Endothelial cell of umbilical vein (primary cell): ENCODE data around the gene ETV6. TPM values are rescaled to one million over a fixed set of nuclear protein-coding genes. Genes with fewer than 3 reads are reported as not detected.

Experiments used
- BruUV-seq: library from RNA; stranded (reverse); fragments of 400-500 nt; replicated peaks from 2 replicates; lab custom pipeline; 2021; lab: Mats Ljungman, UMichigan
- CTCF ChIA-PET: fragments of 300-600, 350-600 bp; sonication (Branson Sonifier 250); formaldehyde crosslinking; loops from one replicate; lab custom pipeline; 2021; ENCODE audit warnings: antibody characterized with exemption, inconsistent platforms; lab: Charles Lee
- POLR2A ChIA-PET: fragments of 300-600, 350-600 bp; sonication (Branson Sonifier 250); formaldehyde crosslinking; loops from one replicate; lab custom pipeline; 2021; ENCODE audit warnings: antibody characterized with exemption, inconsistent platforms; lab: Charles Lee
- DNase-seq: peaks from one replicate; pipeline ENCODE4 v3.0.0-alpha.2; 2011; ENCODE audit warnings: low read depth, low spot score
- FAIRE-seq: peaks from 2 replicates; lab custom pipeline; 2011; peaks lifted over from hg19 to GRCh38; lab: Jason Lieb, UNC
- H2AFZ ChIP-seq: 2 replicates; pipeline ENCODE4 v1.6.0; 2012; ENCODE audit warnings: low read depth, low read length, control low read depth, inconsistent platforms
- H3K27ac ChIP-seq: 2 replicates; pipeline ENCODE4 v1.5.1; 2011; ENCODE audit warnings: low read depth, mild to moderate bottlenecking, control low read depth, low read length, moderate library complexity; ENCODE audit not compliant: insufficient read depth
- H3K27me3 ChIP-seq, 2 experiments: 2 replicates each; pipeline versions ENCODE4 v1.6.0 to v1.6.1; 2011; ENCODE audit warnings: low read length in 2 of 2, mixed read lengths in 1 of 2; ENCODE audit not compliant: control insufficient read depth in 2 of 2, insufficient read depth in 2 of 2
- H3K36me3 ChIP-seq, 2 experiments: 2 replicates in 1 of 2; 3 replicates in 1 of 2; pipeline ENCODE4 v1.5.1; 2011; ENCODE audit warnings: low read length in 2 of 2, mild to moderate bottlenecking in 1 of 2, moderate library complexity in 1 of 2; ENCODE audit not compliant: control insufficient read depth in 2 of 2, insufficient read depth in 2 of 2; ENCODE audit errors: extremely low read depth in 1 of 2
- H3K4me1 ChIP-seq: 3 replicates; pipeline ENCODE4 v1.5.1; 2011; ENCODE audit warnings: mild to moderate bottlenecking, low read length; ENCODE audit not compliant: control insufficient read depth, insufficient read depth; ENCODE audit errors: extremely low read depth
- H3K4me2 ChIP-seq: 2 replicates; pipeline ENCODE4 v1.6.1; 2011; ENCODE audit warnings: low read length, control low read depth, mixed read lengths; ENCODE audit not compliant: insufficient read depth
- H3K4me3 ChIP-seq, 3 experiments: fragments of 200-600 bp in 1 of 3; sonication (generic), shearing (Covaris generic) in 1 of 3; replicated peaks in 1 of 3; 2 replicates each; pipeline ENCODE4 v1.5.1; 2011 to 2016; ENCODE audit warnings: control low read depth in 3 of 3, low read length in 3 of 3, mild to moderate bottlenecking in 2 of 3, inconsistent platforms in 1 of 3, low read depth in 1 of 3, moderate library complexity in 1 of 3; ENCODE audit not compliant: insufficient read depth in 1 of 3
- H3K79me2 ChIP-seq: 2 replicates; pipeline ENCODE4 v1.6.0; 2012; ENCODE audit warnings: low read length, inconsistent platforms; ENCODE audit not compliant: control insufficient read depth, insufficient read depth
- H3K9ac ChIP-seq: replicated peaks from 2 replicates; pipeline ENCODE3; 2011; ENCODE audit warnings: low read length, control low read depth; ENCODE audit not compliant: insufficient read depth; ENCODE audit errors: extremely low read depth
- H3K9me1 ChIP-seq: replicated peaks from 3 replicates; pipeline ENCODE4 v1.6.0; 2011; ENCODE audit warnings: mild to moderate bottlenecking, low read length; ENCODE audit not compliant: control insufficient read depth, insufficient read depth; ENCODE audit errors: extremely low read depth
- H3K9me3 ChIP-seq: replicated peaks from 2 replicates; pipeline ENCODE4 v1.5.1; 2012; ENCODE audit warnings: low read length, inconsistent platforms; ENCODE audit not compliant: control insufficient read depth, insufficient read depth
- H4K20me1 ChIP-seq: replicated peaks from 2 replicates; pipeline ENCODE3; 2011; ENCODE audit warnings: mild to moderate bottlenecking, low read length; ENCODE audit not compliant: control insufficient read depth, insufficient read depth; ENCODE audit errors: extremely low read depth
- CTCF ChIP-seq, 2 donors: IDR thresholded peaks; 1 replicate in 1 of 2; 2 replicates in 1 of 2; pipeline ENCODE4 v1.5.1; 2011; ENCODE audit warnings: low read length in 2 of 2, mild to moderate bottlenecking in 2 of 2, moderate library complexity in 2 of 2, control low read depth in 1 of 2, inconsistent platforms in 1 of 2, low read depth in 1 of 2; ENCODE audit not compliant: insufficient read depth in 1 of 2; ENCODE audit errors: extremely low read depth in 1 of 2
- EZH2 ChIP-seq: IDR thresholded peaks from 2 replicates; pipeline ENCODE4 v1.6.1; 2012; ENCODE audit warnings: borderline replicate concordance, low read depth, mild to moderate bottlenecking, moderate library complexity, low read length, inconsistent platforms; ENCODE audit not compliant: severe bottlenecking
- FOS ChIP-seq: IDR thresholded peaks from 2 replicates; pipeline ENCODE4 v1.6.1; 2011; ENCODE audit warnings: mild to moderate bottlenecking, low read length, moderate library complexity, borderline replicate concordance; ENCODE audit not compliant: insufficient read depth
- GATA2 ChIP-seq: IDR thresholded peaks from 2 replicates; pipeline ENCODE4 v1.7.0; 2011; ENCODE audit warnings: low read depth, mild to moderate bottlenecking, moderate library complexity, mixed read lengths, low read length; ENCODE audit not compliant: insufficient read length, insufficient read depth
- JUN ChIP-seq: IDR thresholded peaks from 2 replicates; pipeline ENCODE4 v1.6.1; 2011; ENCODE audit warnings: borderline replicate concordance, low read depth; ENCODE audit not compliant: insufficient read length, insufficient read depth
- MYC ChIP-seq: IDR thresholded peaks from one replicate; pipeline ENCODE4 v1.6.1; 2011; ENCODE audit warnings: mild to moderate bottlenecking, low read depth, low read length
- POLR2A ChIP-seq: IDR thresholded peaks from 2 replicates; pipeline ENCODE4 v1.6.1; 2012; ENCODE audit warnings: low read depth, mild to moderate bottlenecking, control low read depth, low read length
- POLR2AphosphoS5 ChIP-seq: IDR thresholded peaks from 2 replicates; pipeline ENCODE4 v1.6.1; 2012; ENCODE audit warnings: low read depth, mild to moderate bottlenecking, control low read depth, low read length, moderate library complexity; ENCODE audit not compliant: insufficient read depth
- dilution Hi-C: fragments of 300-500 bp; cut with MboI; formaldehyde crosslinking; loops from one replicate; pipeline ENCODE4 v1.15.0; 2019; ENCODE audit warnings: low sequenced_read_pairs; ENCODE audit not compliant: extremely low pct_ligation_motif_present
- intact Hi-C: fragments of 100-400 bp; cut with micrococcal nuclease; formaldehyde crosslinking; loops from one replicate; pipeline ENCODE4 v1.10.0; 2022
- polyA plus RNA-seq, 4 experiments: library from polyadenylated mRNA; depleted of rRNA in 3 of 4; stranded (reverse) in 3 of 4; unstranded in 1 of 4; fragments of >200 nt; gene quantifications; 2 replicates each; pipeline versions ENCODE4 v1.2.1 to v1.2.3, GENCODE V29; 2011 to 2012; ENCODE audit warnings: missing spikeins in 1 of 4
- total RNA-seq: library from RNA; stranded (reverse); gene quantifications from 2 replicates; pipeline ENCODE4 v1.2.3, GENCODE V29; 2021
- TF ChIP-seq, protein P1 (sequence below): IDR thresholded peaks from 2 replicates; pipeline ENCODE4 v1.6.1; 2011; ENCODE audit not compliant: insufficient read depth, insufficient read length

Gene ETV6
- total and polyA plus RNA-seq, 2 donors (not counting 3 experiments of a cell fraction or from before 2014, with no cell fraction given), result 15.9 to 57.1 TPM

DNA sequence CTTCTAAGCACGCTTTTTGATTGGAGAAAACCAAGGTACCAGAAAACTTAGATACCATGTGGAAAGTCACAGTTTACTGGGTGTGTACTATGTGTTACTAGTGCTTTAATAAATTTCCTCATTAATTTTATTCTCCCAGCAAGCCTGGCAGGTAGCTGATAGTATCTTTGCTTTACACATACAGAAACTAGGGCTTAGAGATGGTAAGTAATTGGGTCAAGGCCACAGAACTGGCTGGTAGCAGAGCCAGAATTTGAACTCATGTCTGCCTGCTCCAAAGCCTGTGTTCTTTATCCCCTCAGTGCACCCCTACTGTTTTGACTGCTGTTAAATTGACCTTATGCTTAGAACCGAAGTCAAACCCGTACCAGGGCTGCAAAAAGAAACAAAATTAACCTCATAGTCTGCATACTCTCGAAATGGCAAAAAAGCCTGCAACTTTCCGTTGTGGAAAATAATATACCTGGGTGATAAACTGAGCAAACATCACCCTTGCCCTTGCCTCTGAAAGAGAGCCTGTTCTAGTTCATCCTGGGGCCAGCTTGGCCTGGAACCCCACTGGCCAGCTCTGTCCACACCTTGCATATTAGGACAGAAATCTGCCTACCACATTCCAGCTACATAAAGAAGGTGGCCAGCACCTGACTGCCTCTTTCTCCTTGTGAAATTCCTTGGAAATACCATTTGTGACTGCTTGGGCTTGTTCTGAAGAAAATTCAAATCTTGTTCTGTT, 118.9 kb downstream of the ETV6 start:
- intact Hi-C loops (loop anchor here (5.0 kb wide), 2 partner anchors 36 to 186 kb away; no protein-coding TSS in a partner anchor), dilution Hi-C loops (no loop called here)
- TF ChIP-seq JUN (no peak), FOS (no peak), EZH2 (no peak), GATA2 (no peak), MYC (no peak), POLR2A (no peak), POLR2AphosphoS5 (no peak), CTCF (IDR thresholded peaks at IDR 0.05; ENCODE audit: extremely low read depth in 1 of 2, insufficient read depth in 1 of 2, low read depth in 1 of 2, low read length in 2 of 2) (no peak)
- TF ChIP-seq, protein P1, sequence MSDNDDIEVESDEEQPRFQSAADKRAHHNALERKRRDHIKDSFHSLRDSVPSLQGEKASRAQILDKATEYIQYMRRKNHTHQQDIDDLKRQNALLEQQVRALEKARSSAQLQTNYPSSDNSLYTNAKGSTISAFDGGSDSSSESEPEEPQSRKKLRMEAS, result no peak
- Histone ChIP-seq H3K9me1 (no peaks in the 10 kb centered on the region), H3K4me1 (peaks cover 41% of the 10 kb centered on the region), H3K9ac (no peak overlapping the region), H2AFZ (no peak overlapping the region), H3K27me3 (no peaks in the 10 kb centered on the region), H3K4me2 (no peak overlapping the region), H3K79me2 (peaks cover 39% of the 10 kb centered on the region), H3K27ac (no peak overlapping the region), H3K4me3 (no peak overlapping the region), H3K9me3 (no peaks in the 10 kb centered on the region), H3K36me3 (no peaks in the 10 kb centered on the region), H4K20me1 (no peaks in the 10 kb centered on the region)
- BruUV-seq, result no TSS peak
- ChIA-PET CTCF (interaction anchor here (1.1 to 2.0 kb wide), 2 partner anchors 26 to 43 kb away, joined by 3 to 4 read pairs; no protein-coding TSS in a partner anchor), POLR2A (no interaction called here)
- DNase-seq (no peak), FAIRE-seq (no peak)
